ENCODE measurements around the gene CEP104.
A peak's percentile ranks its signal among the peaks of the same experiment; 100 is the strongest.
"Not testable (repeated sequence)": the region's sequence is repeated elsewhere in the genome, so short reads cannot be mapped to it uniquely, and the experiment has no call there.

Gene CEP104

GRCh38 chr1:3824650-3825049 lies 32.4 kb downstream of the CEP104 start:
- DNase-seq, result no peak

- DNase-seq, result no peak
Measured at GRCh38 chr1:3822421-3822820, 34.6 kb downstream of the CEP104 start.

- no peak for DNase-seq
Measured at GRCh38 chr1:3821908-3822307, 35.1 kb downstream of the CEP104 start.

GRCh38 chr1:3821447-3821846 lies 35.6 kb downstream of the CEP104 start:
- DNase-seq, result no peak

- no peak for DNase-seq
Measured at GRCh38 chr1:3821004-3821403, 36.0 kb downstream of the CEP104 start.

- DNase-seq, result no peak
Measured at GRCh38 chr1:3820316-3820715, 36.7 kb downstream of the CEP104 start.

GRCh38 chr1:3819771-3820200 lies 37.2 kb downstream of the CEP104 start:
- no peak for DNase-seq

- DNase-seq, result no peak
Measured at GRCh38 chr1:3817821-3818597, 39.0 kb downstream of the CEP104 start.

GRCh38 chr1:3817138-3817740 lies 39.8 kb downstream of the CEP104 start:
- no peak for DNase-seq

- DNase-seq, result no peak
Measured at GRCh38 chr1:3816331-3817137, 40.5 kb downstream of the CEP104 start.

- no peak for DNase-seq
Measured at GRCh38 chr1:3814771-3815561, 42.0 kb downstream of the CEP104 start.

GRCh38 chr1:3814065-3814464 lies 42.9 kb downstream of the CEP104 start:
- no peak for DNase-seq

- no peak for DNase-seq
Measured at GRCh38 chr1:3811595-3811911, 45.5 kb downstream of the CEP104 start.

- peak in 1 of 5 experiments; percentile 31 for DNase-seq
Measured at GRCh38 chr1:3810149-3810761, 46.8 kb downstream of the CEP104 start.

GRCh38 chr1:3809680-3810079 lies 47.3 kb downstream of the CEP104 start:
- no peak for DNase-seq

GRCh38 chr1:3807769-3808168 lies 49.2 kb downstream of the CEP104 start:
- DNase-seq, result no peak

- no peak for DNase-seq
Measured at GRCh38 chr1:3805038-3805437, 52.0 kb downstream of the CEP104 start.

- DNase-seq, result not testable (repeated sequence)
Measured at GRCh38 chr1:3804627-3804944, 52.4 kb downstream of the CEP104 start.

GRCh38 chr1:3803905-3804626 lies 52.9 kb downstream of the CEP104 start:
- DNase-seq, result no peak

- not testable (repeated sequence) for DNase-seq
Measured at GRCh38 chr1:3800795-3801194, 56.2 kb downstream of the CEP104 start.

GRCh38 chr1:3799976-3800685 lies 56.9 kb downstream of the CEP104 start:
- DNase-seq, result no peak
